LNCaP clone FGC (cell line): ENCODE measurements around the gene OCRL.
A peak's percentile ranks its signal among the peaks of the same experiment; 100 is the strongest.

Experiments used
- DNase-seq: peaks from one replicate; pipeline ENCODE4 v3.0.0-alpha.2; 2011; ENCODE audit warnings: low read depth
- H3K4me3 ChIP-seq: 2 replicates; pipeline ENCODE4 v1.5.1; 2011; ENCODE audit warnings: mild to moderate bottlenecking, low read depth, low read length, control low read depth
- CTCF ChIP-seq: IDR thresholded peaks from 2 replicates; pipeline ENCODE4 v1.5.1; 2012; ENCODE audit warnings: mild to moderate bottlenecking; ENCODE audit not compliant: control insufficient read depth, insufficient read depth; ENCODE audit errors: extremely low read depth

Gene OCRL

GRCh38 chrX:129540068-129540653, at the start of gene OCRL:
OCRL (plus strand) TSS chrX:129540259; CDS start chrX:129540440, 181 bp downstream.
- H3K4me3 ChIP-seq, result peak within 1 kb of the TSS; percentile 61
- no peak for DNase-seq
- peak; percentile 67 for TF ChIP-seq CTCF

DNA sequence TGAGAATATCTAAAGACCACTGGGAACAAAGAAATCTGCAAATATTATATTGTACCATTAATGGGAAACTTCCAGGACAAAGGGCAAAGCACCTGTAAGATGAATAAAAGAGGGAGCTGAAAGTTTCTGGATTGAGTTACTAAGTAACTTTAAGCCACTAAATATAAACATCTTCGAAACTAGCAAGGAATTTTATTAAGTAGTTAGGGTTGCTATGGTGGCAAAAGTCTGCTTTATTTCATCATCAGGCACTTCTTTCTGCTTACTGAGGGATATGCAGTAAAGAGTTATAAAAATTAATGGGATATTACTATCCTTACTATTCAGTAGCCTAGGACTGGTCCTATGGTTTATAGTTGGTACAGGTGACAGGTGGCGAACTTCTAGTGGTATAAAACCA, 49.7 kb upstream of the OCRL start:
- DNase-seq, result no peak
- H3K4me3 ChIP-seq, result no peak overlapping the region
- no peak for TF ChIP-seq CTCF

GRCh38 chrX:129493643-129494042, 46.4 kb upstream of the OCRL start:
- no peak for TF ChIP-seq CTCF
- DNase-seq, result no peak
- H3K4me3 ChIP-seq, result no peak overlapping the region

DNA sequence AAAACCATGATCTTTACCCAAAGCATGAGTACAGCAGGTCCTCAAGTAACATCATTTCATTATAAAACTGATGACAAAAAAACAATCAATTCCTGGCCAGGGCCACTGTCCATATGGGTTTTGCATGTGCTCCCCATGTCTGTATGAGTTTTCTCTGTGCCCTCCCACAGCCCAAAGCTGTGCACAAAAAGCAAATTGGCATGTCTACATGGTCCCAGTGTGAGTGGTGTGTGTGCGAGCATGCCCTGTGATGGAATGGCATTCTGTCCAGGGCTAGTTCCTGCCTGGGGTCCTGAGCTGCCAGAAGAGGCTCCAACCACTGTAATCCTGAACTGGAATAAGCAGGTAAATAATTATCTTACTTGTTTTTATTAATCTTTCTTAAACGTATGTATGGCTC, 45.2 kb upstream of the OCRL start:
- TF ChIP-seq CTCF, result no peak
- no peak overlapping the region for H3K4me3 ChIP-seq
- DNase-seq, result no peak

DNA sequence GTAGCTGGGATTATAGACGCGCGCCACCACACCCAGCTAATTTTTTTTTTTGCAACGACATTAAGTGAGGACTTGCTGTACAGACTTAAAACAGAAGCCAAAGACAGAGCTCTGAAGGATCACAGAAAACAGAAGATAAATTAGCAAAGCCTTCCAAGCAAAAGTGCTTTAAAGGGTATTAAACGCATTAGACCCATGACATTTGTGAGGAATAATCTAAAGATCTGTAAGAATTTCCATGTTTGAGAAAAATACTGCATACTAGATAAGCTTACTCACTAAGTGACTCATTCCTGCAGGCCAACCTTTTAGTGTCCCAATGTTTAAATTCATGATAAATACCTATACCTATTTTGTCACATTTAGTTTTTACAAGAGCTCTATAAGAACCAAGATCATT, 44.2 kb upstream of the OCRL start:
- no peak overlapping the region for H3K4me3 ChIP-seq
- no peak for DNase-seq
- no peak for TF ChIP-seq CTCF

- TF ChIP-seq CTCF, result no peak
- no peak for DNase-seq
Observed at GRCh38 chrX:129496625-129497024, 43.4 kb upstream of the OCRL start.

GRCh38 chrX:129497146-129497843, 42.8 kb upstream of the OCRL start:
- no peak for TF ChIP-seq CTCF
- no peak overlapping the region for H3K4me3 ChIP-seq
- DNase-seq, result no peak

More at GRCh38 chrX:129496625-129497024, 43.4 kb upstream of the OCRL start:
- H3K4me3 ChIP-seq, result no peak overlapping the region
